ENCODE data around the gene ROR1.

ROR1 gene

GRCh38 chr1:63773815-63774616 lies at the start of gene ROR1:
Gene ROR1 (plus strand): TSS chr1:63774017.
- peak; percentile 47 to 59 for DNase-seq

- DNase-seq = no peak
Measured at GRCh38 chr1:63724375-63724899, 49.4 kb upstream of the ROR1 start.

GRCh38 chr1:63728611-63729226 lies 45.1 kb upstream of the ROR1 start:
- DNase-seq = no peak

- DNase-seq = no peak
Measured at GRCh38 chr1:63729227-63729620, 44.6 kb upstream of the ROR1 start.

GRCh38 chr1:63730211-63730610 lies 43.6 kb upstream of the ROR1 start:
- DNase-seq = no peak

- DNase-seq = no peak
Measured at GRCh38 chr1:63731117-63732043, 42.4 kb upstream of the ROR1 start.

GRCh38 chr1:63732666-63733065 lies 41.2 kb upstream of the ROR1 start:
- DNase-seq = no peak

- no peak for DNase-seq
Measured at GRCh38 chr1:63738772-63739171, 35.0 kb upstream of the ROR1 start.

GRCh38 chr1:63739452-63739851 lies 34.4 kb upstream of the ROR1 start:
- DNase-seq = no peak

GRCh38 chr1:63740432-63740831 lies 33.4 kb upstream of the ROR1 start:
- DNase-seq = no peak

- no peak for DNase-seq
Measured at GRCh38 chr1:63742526-63742925, 31.3 kb upstream of the ROR1 start.

GRCh38 chr1:63743781-63744180 lies 30.0 kb upstream of the ROR1 start:
- no peak for DNase-seq

- peak; percentile 5 to 38 for DNase-seq
Measured at GRCh38 chr1:63746129-63746864, 27.5 kb upstream of the ROR1 start.

GRCh38 chr1:63747445-63747844 lies 26.4 kb upstream of the ROR1 start:
- no peak for DNase-seq

GRCh38 chr1:63748046-63748580 lies 25.7 kb upstream of the ROR1 start:
- no peak for DNase-seq

- DNase-seq = no peak
Measured at GRCh38 chr1:63748641-63749040, 25.2 kb upstream of the ROR1 start.

- DNase-seq = no peak
Measured at GRCh38 chr1:63750721-63751120, 23.1 kb upstream of the ROR1 start.

- DNase-seq = no peak
Measured at GRCh38 chr1:63752176-63752575, 21.6 kb upstream of the ROR1 start.

GRCh38 chr1:63753591-63753990 lies 20.2 kb upstream of the ROR1 start:
- no peak for DNase-seq

GRCh38 chr1:63756839-63757238 lies 17.0 kb upstream of the ROR1 start:
- DNase-seq = no peak

- no peak for DNase-seq
Measured at GRCh38 chr1:63757334-63757733, 16.5 kb upstream of the ROR1 start.

- no peak for DNase-seq
Measured at GRCh38 chr1:63758791-63759190, 15.0 kb upstream of the ROR1 start.
